ENCODE data around the gene TEC.
"Not testable (repeated sequence)": the region's sequence is repeated elsewhere in the genome, so short reads cannot be mapped to it uniquely, and the experiment has no call there.

The TEC gene

GRCh38 chr4:48243887-48244286 lies 25.8 kb downstream of the TEC start:
- in situ Hi-C loops (cut with MboI; ENCODE audit: low sequenced_read_pairs), result no loop called here

- in situ Hi-C loops (cut with MboI; ENCODE audit: low sequenced_read_pairs), result no loop called here
Measured at GRCh38 chr4:48243429-48243828, 26.2 kb downstream of the TEC start.

- in situ Hi-C loops (cut with MboI; ENCODE audit: low sequenced_read_pairs), result no loop called here
Measured at GRCh38 chr4:48242511-48243195, 27.0 kb downstream of the TEC start.

- in situ Hi-C loops (cut with MboI; ENCODE audit: low sequenced_read_pairs), result no loop called here
Measured at GRCh38 chr4:48241731-48242130, 27.9 kb downstream of the TEC start.

- in situ Hi-C loops (cut with MboI; ENCODE audit: low sequenced_read_pairs), result no loop called here
Measured at GRCh38 chr4:48237996-48238645, 31.5 kb downstream of the TEC start.

- in situ Hi-C loops (cut with MboI; ENCODE audit: low sequenced_read_pairs), result no loop called here
Measured at GRCh38 chr4:48235050-48235449, 34.6 kb downstream of the TEC start.

- in situ Hi-C loops (cut with MboI; ENCODE audit: low sequenced_read_pairs), result no loop called here
Measured at GRCh38 chr4:48234575-48234974, 35.1 kb downstream of the TEC start.

- in situ Hi-C loops (cut with MboI; ENCODE audit: low sequenced_read_pairs), result no loop called here
Measured at GRCh38 chr4:48228949-48229348, 40.7 kb downstream of the TEC start.

- in situ Hi-C loops (cut with MboI; ENCODE audit: low sequenced_read_pairs), result no loop called here
Measured at GRCh38 chr4:48227662-48228061, 42.0 kb downstream of the TEC start.

- in situ Hi-C loops (cut with MboI; ENCODE audit: low sequenced_read_pairs), result no loop called here
Measured at GRCh38 chr4:48226199-48226598, 43.4 kb downstream of the TEC start.

GRCh38 chr4:48225368-48226141 lies 44.1 kb downstream of the TEC start:
- in situ Hi-C loops (cut with MboI; ENCODE audit: low sequenced_read_pairs), result no loop called here

GRCh38 chr4:48224606-48225005 lies 45.0 kb downstream of the TEC start:
- in situ Hi-C loops (cut with MboI; ENCODE audit: low sequenced_read_pairs), result no loop called here

- in situ Hi-C loops (cut with MboI; ENCODE audit: low sequenced_read_pairs), result no loop called here
Measured at GRCh38 chr4:48223633-48224295, 45.9 kb downstream of the TEC start.

GRCh38 chr4:48222491-48222890 lies 47.1 kb downstream of the TEC start:
- in situ Hi-C loops (cut with MboI; ENCODE audit: low sequenced_read_pairs), result no loop called here

- in situ Hi-C loops (cut with MboI; ENCODE audit: low sequenced_read_pairs), result not testable (repeated sequence)
Measured at GRCh38 chr4:48219430-48219829, 50.2 kb downstream of the TEC start.

- in situ Hi-C loops (cut with MboI; ENCODE audit: low sequenced_read_pairs), result no loop called here
Measured at GRCh38 chr4:48216563-48216962, 53.1 kb downstream of the TEC start.

GRCh38 chr4:48215977-48216376 lies 53.7 kb downstream of the TEC start:
- in situ Hi-C loops (cut with MboI; ENCODE audit: low sequenced_read_pairs), result no loop called here

- in situ Hi-C loops (cut with MboI; ENCODE audit: low sequenced_read_pairs), result no loop called here
Measured at GRCh38 chr4:48212165-48212564, 57.5 kb downstream of the TEC start.

GRCh38 chr4:48210966-48211328 lies 58.7 kb downstream of the TEC start:
- in situ Hi-C loops (cut with MboI; ENCODE audit: low sequenced_read_pairs), result no loop called here

- in situ Hi-C loops (cut with MboI; ENCODE audit: low sequenced_read_pairs), result no loop called here
Measured at GRCh38 chr4:48205626-48206025, 64.0 kb downstream of the TEC start.

GRCh38 chr4:48205107-48205506 lies 64.5 kb downstream of the TEC start:
- in situ Hi-C loops (cut with MboI; ENCODE audit: low sequenced_read_pairs), result no loop called here

GRCh38 chr4:48203819-48204218 lies 65.8 kb downstream of the TEC start:
- in situ Hi-C loops (cut with MboI; ENCODE audit: low sequenced_read_pairs), result no loop called here
